Measurements from ENCODE around the gene GNS.

The GNS gene

GRCh38 chr12:64669270-64669842 is 89.8 kb downstream of the GNS start:
- Mint-ChIP-seq H3K4me3 (peak overlapping the region; percentile 93 to 95), H3K4me1 (peaks cover 96% of the 10 kb centered on the region), H3K27ac (peak overlapping the region; percentile 93 to 96), H3K27me3 (no peaks in the 10 kb centered on the region), H3K9me3 (no peaks in the 10 kb centered on the region)
- peak; percentile 92 for ATAC-seq
- peak in 1 of 2 donors; percentile 32 for DNase-seq

- ATAC-seq (no peak), DNase-seq (no peak)
- no peaks in the 10 kb centered on the region for H3K27me3 Mint-ChIP-seq
- peak overlapping the region in 1 of 2 donors; percentile 93 for H3K27ac Mint-ChIP-seq
- H3K9me3 Mint-ChIP-seq, result no peaks in the 10 kb centered on the region
- peak overlapping the region in 1 of 2 donors; percentile 53 for H3K4me3 Mint-ChIP-seq
- peaks cover 91% of the 10 kb centered on the region for H3K4me1 Mint-ChIP-seq
These were observed 91.4 kb downstream of the GNS start for GRCh38 chr12:64667793-64668192.

- ATAC-seq, result no peak
- Mint-ChIP-seq H3K4me3 (peak overlapping the region; percentile 53 to 77), H3K27me3 (no peaks in the 10 kb centered on the region), H3K9me3 (no peaks in the 10 kb centered on the region), H3K4me1 (peaks cover 91% of the 10 kb centered on the region), H3K27ac (peak overlapping the region; percentile 44 to 87)
- no peak for DNase-seq
These were observed 92.9 kb downstream of the GNS start for GRCh38 chr12:64666054-64666914.

GRCh38 chr12:64665514-64665913 is 93.7 kb downstream of the GNS start:
- Mint-ChIP-seq H3K27ac (peak overlapping the region; percentile 56 to 79), H3K27me3 (no peaks in the 10 kb centered on the region), H3K4me1 (peaks cover 91% of the 10 kb centered on the region), H3K9me3 (no peaks in the 10 kb centered on the region), H3K4me3 (peak overlapping the region; percentile 53 to 77)
- peak; percentile 38 for ATAC-seq
- peak in 1 of 2 donors; percentile 44 for DNase-seq

Measured in stimulated activated naive CD8-positive, alpha-beta T cell treated with anti-CD3 and anti-CD28 coated beads, Interleukin-15, amount 100 ng/mL, for 72 hours (primary cell).